ENCODE results near the gene CD68. TPM values are rescaled to one million over a fixed set of nuclear protein-coding genes. Genes with fewer than 3 reads are reported as not detected.

The CD68 gene
- total and polyA plus RNA-seq, 7 donors, result 24.6 to 161 (median 56.4) TPM

GRCh38 chr17:7549401-7550055, 29.9 kb upstream of the CD68 start:
- peaks cover 0 to 17% (median 11%) of the 10 kb centered on the region in 4 donors for H3K36me3 ChIP-seq
- peak overlapping the region; percentile 89 to 93 (median 91) for H3K27ac ChIP-seq
- intact Hi-C loops (cut with DNase I), result no loop called here
- H3K9me3 ChIP-seq, result no peaks in the 10 kb centered on the region
- H3K4me1 ChIP-seq, result peaks cover 0 to 21% (median 19%) of the 10 kb centered on the region in 4 donors
- peak overlapping the region; percentile 53 to 79 (median 76) for H3K4me3 ChIP-seq
- WGBS, 2 donors, result 10 to 25% methylated on average over 20 of the region's 20 CpGs
- no peaks in the 10 kb centered on the region for H3K27me3 ChIP-seq
- DNase-seq, result peak; percentile 66
- no peak for TF ChIP-seq EP300 (IDR thresholded peaks at IDR 0.05)
- no peak for TF ChIP-seq POLR2A (IDR thresholded peaks at IDR 0.05)
- peak in 1 of 4 experiments; percentile 4 for TF ChIP-seq CTCF (IDR thresholded peaks at IDR 0.05)
- no peak for TF ChIP-seq POLR2AphosphoS5 (IDR thresholded peaks at IDR 0.05)

- peak overlapping the region; percentile 89 to 93 (median 91) for H3K27ac ChIP-seq
- H3K27me3 ChIP-seq, result no peaks in the 10 kb centered on the region
- peaks cover 0 to 17% (median 11%) of the 10 kb centered on the region in 4 donors for H3K36me3 ChIP-seq
- no peak overlapping the region for H3K4me3 ChIP-seq
- WGBS, 2 donors, result 74 to 77% methylated on average over 6 of the region's 6 CpGs
- intact Hi-C loops (cut with DNase I), result no loop called here
- no peak for DNase-seq
- H3K4me1 ChIP-seq, result peaks cover 0 to 21% (median 19%) of the 10 kb centered on the region in 4 donors
- TF ChIP-seq CTCF (IDR thresholded peaks at IDR 0.05) (no peak), EP300 (IDR thresholded peaks at IDR 0.05) (no peak), POLR2AphosphoS5 (IDR thresholded peaks at IDR 0.05) (no peak), POLR2A (IDR thresholded peaks at IDR 0.05) (no peak)
- no peaks in the 10 kb centered on the region for H3K9me3 ChIP-seq
Observed at GRCh38 chr17:7550344-7550743, 29.1 kb upstream of the CD68 start.

- peaks cover 0 to 17% (median 11%) of the 10 kb centered on the region in 4 donors for H3K36me3 ChIP-seq
- H3K27me3 ChIP-seq, result no peaks in the 10 kb centered on the region
- 82 to 89% methylated on average over 4 of the region's 4 CpGs for WGBS, 2 donors
- H3K4me3 ChIP-seq, result no peak overlapping the region
- no peaks in the 10 kb centered on the region for H3K9me3 ChIP-seq
- DNase-seq, result no peak
- TF ChIP-seq CTCF (IDR thresholded peaks at IDR 0.05), result no peak
- no peak for TF ChIP-seq POLR2AphosphoS5 (IDR thresholded peaks at IDR 0.05)
- no peak for TF ChIP-seq EP300 (IDR thresholded peaks at IDR 0.05)
- no peak for TF ChIP-seq POLR2A (IDR thresholded peaks at IDR 0.05)
- peaks cover 0 to 21% (median 19%) of the 10 kb centered on the region in 4 donors for H3K4me1 ChIP-seq
- H3K27ac ChIP-seq, result no peak overlapping the region
- intact Hi-C loops (cut with DNase I), result no loop called here
Observed at GRCh38 chr17:7551396-7551795, 28.0 kb upstream of the CD68 start.

- WGBS, 2 donors, result 51 to 82% methylated on average over 6 of the region's 6 CpGs
- Histone ChIP-seq H3K4me3 (no peak overlapping the region), H3K27ac (peak overlapping the region in 3 of 4 donors; percentile 4 to 37 (median 31)), H3K27me3 (no peaks in the 10 kb centered on the region), H3K36me3 (peaks cover 0 to 17% (median 11%) of the 10 kb centered on the region in 4 donors), H3K9me3 (no peaks in the 10 kb centered on the region), H3K4me1 (peaks cover 0 to 30% (median 26%) of the 10 kb centered on the region in 4 donors)
- TF ChIP-seq CTCF (IDR thresholded peaks at IDR 0.05), result no peak
- TF ChIP-seq EP300 (IDR thresholded peaks at IDR 0.05), result no peak
- TF ChIP-seq POLR2AphosphoS5 (IDR thresholded peaks at IDR 0.05), result peak in 1 of 4 donors; percentile 22
- TF ChIP-seq POLR2A (IDR thresholded peaks at IDR 0.05), result no peak
- no peak for DNase-seq
- intact Hi-C loops (cut with DNase I), result no loop called here
Observed at GRCh38 chr17:7552621-7553051, 26.8 kb upstream of the CD68 start.

Data from sigmoid colon (tissue), 7 donors.